Measurements from ENCODE around the gene PPARA. TPM values are rescaled to one million over a fixed set of nuclear protein-coding genes. Genes with fewer than 3 reads are reported as not detected.

PPARA gene
- total RNA-seq, 1 experiment from 2014 or later = 14.5 TPM

DNA sequence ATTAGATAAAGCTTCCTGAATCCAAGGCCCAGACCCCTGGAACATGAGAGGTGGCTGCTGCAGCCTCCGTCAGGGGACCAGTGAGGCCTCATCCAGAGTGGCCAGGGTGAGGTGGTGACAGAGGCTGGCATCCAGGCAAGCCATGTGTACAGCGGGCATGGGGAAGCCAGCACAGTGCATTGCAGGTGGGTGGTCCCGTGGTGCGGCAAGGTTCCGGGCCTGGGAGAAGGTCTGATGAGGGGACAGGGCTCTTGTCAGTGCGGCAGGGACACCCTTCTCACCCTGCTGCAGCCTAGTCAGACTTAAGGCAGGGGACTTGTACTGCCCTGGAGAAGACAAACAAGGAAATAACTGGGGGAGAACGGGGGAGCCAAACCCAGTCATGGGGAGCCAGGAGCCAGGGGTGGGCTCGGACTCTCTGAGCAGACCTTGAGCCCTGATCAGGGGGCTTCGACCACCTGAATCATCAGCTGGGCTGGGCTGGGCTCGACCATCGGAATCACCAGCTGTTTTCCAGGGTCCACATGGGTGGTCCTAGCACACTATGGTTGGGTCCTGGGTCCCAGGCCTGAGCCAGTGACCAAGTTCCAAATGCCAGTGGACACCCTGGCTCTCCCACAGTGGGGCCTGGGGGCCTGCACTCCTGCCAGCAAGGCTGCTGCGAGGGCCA lies 122.6 kb downstream of the PPARA start:
- BruUV-seq (replicated peaks) = no TSS peak
- POLR2A ChIA-PET = no interaction called here
- TF ChIP-seq, protein P1, sequence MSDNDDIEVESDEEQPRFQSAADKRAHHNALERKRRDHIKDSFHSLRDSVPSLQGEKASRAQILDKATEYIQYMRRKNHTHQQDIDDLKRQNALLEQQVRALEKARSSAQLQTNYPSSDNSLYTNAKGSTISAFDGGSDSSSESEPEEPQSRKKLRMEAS (IDR thresholded peaks at IDR 0.05) = no peak
- no peak for TF ChIP-seq CEBPB (IDR thresholded peaks at IDR 0.05; ENCODE audit: low read depth)
- peaks cover 4% of the 10 kb centered on the region; the same call in 1 of the 2 replicates for H3K79me2 ChIP-seq (ENCODE audit: insufficient read depth, low read length)
- no peak overlapping the region for H3K4me2 ChIP-seq (ENCODE audit: low read length)
- H3K4me3 ChIP-seq (replicated peaks in 1 of 2; ENCODE audit: low read depth in 1 of 2, low read length in 2 of 2) = no peak overlapping the region
- DNase-seq (ENCODE audit: low read depth, low spot score) = no peak
- H3K9me3 ChIP-seq (ENCODE audit: control insufficient read depth in 1 of 2, insufficient read depth in 1 of 2, low read depth in 1 of 2, low read length in 2 of 2) = peaks cover 0 to 5% of the 10 kb centered on the region in 2 experiments; a peak in 1 of 4 replicates
- no peaks in the 10 kb centered on the region for H3K9me2 ChIP-seq (ENCODE audit: insufficient read depth)
- ATAC-seq = no peak
- H2AFZ ChIP-seq (ENCODE audit: low read depth, low read length, poor library complexity, severe bottlenecking) = no peak overlapping the region
- peaks cover 0 to 13% of the 10 kb centered on the region in 2 experiments; a peak in 3 of 4 replicates for H3K4me1 ChIP-seq (ENCODE audit: control insufficient read depth in 1 of 2, insufficient read depth in 2 of 2, low read length in 2 of 2)
- RAD21 ChIA-PET (ENCODE audit: low non-redundant PET in 1 of 2, low total read pairs in 2 of 2, uncharacterized antibody in 2 of 2, unreplicated experiment in 2 of 2) = no interaction called here
- no peaks in the 10 kb centered on the region for H3K27me3 ChIP-seq (ENCODE audit: insufficient read depth, low read length)
- no peak overlapping the region for H3K9ac ChIP-seq (ENCODE audit: low read length)
- CTCF ChIA-PET = no interaction called here
- H3K27ac ChIP-seq (ENCODE audit: low read depth, low read length) = no peak overlapping the region
- H4K20me1 ChIP-seq (ENCODE audit: insufficient read depth) = no peaks in the 10 kb centered on the region
- peaks cover 10 to 30% of the 10 kb centered on the region in 2 experiments for H3K36me3 ChIP-seq (ENCODE audit: control insufficient read depth in 1 of 2, insufficient read depth in 2 of 2, low read length in 2 of 2)
- intact Hi-C loops (cut with micrococcal nuclease) = no loop called here

DNA sequence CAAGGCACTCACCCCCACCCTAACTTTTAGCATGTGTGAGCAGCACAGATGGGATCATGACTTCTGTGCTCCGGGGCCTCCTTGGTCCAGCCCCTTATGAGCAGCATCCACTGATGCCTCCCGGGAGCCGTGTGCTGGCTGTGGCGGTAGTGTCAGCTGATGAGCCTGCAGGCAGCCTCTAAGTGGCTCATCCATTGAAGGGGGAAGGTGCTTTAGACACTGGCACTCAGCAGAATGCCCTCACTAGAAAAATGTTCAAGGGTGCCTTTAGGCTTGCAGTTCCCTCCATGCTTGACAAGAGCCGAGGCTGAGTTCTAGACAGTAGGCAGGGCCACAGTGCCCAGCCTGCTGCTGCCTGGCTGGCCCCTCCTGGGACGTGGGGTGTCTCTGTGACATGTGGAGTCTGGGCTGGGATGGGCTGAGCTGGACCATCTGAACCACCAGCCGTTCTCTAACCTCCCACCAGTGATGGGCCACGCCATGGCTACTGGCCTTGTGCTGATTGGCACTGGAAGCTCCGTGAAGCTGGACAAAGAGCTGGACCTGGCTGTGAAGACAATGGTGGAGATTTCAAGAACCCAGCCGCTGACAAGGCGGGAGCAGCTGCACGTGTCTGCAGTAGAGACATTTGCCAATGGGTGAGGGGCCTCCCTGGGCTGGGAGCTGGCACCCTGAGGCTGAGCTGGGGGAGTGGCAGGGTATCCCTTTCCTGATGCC lies 123.3 kb downstream of the PPARA start:
- DNase-seq (ENCODE audit: low read depth, low spot score) (no peak), ATAC-seq (no peak)
- H3K9me2 ChIP-seq (ENCODE audit: insufficient read depth) = no peaks in the 10 kb centered on the region
- peaks cover 0 to 8% of the 10 kb centered on the region in 2 experiments; a peak in 3 of 4 replicates for H3K4me1 ChIP-seq (ENCODE audit: control insufficient read depth in 1 of 2, insufficient read depth in 2 of 2, low read length in 2 of 2)
- H2AFZ ChIP-seq (ENCODE audit: low read depth, low read length, poor library complexity, severe bottlenecking) = no peak overlapping the region
- BruUV-seq (replicated peaks) = no TSS peak
- H3K27ac ChIP-seq (ENCODE audit: low read depth, low read length) = no peak overlapping the region
- H4K20me1 ChIP-seq (ENCODE audit: insufficient read depth) = no peaks in the 10 kb centered on the region
- intact Hi-C loops (cut with micrococcal nuclease) = no loop called here
- H3K4me2 ChIP-seq (ENCODE audit: low read length) = no peak overlapping the region
- H3K4me3 ChIP-seq (replicated peaks in 1 of 2; ENCODE audit: low read depth in 1 of 2, low read length in 2 of 2) = no peak overlapping the region
- CTCF ChIA-PET = no interaction called here
- peaks cover 0 to 5% of the 10 kb centered on the region in 2 experiments; a peak in 1 of 4 replicates for H3K9me3 ChIP-seq (ENCODE audit: control insufficient read depth in 1 of 2, insufficient read depth in 1 of 2, low read depth in 1 of 2, low read length in 2 of 2)
- H3K79me2 ChIP-seq (ENCODE audit: insufficient read depth, low read length) = no peaks in the 10 kb centered on the region
- no peak for TF ChIP-seq SP1 (IDR thresholded peaks at IDR 0.05; ENCODE audit: low read depth)
- TF ChIP-seq, protein P2, sequence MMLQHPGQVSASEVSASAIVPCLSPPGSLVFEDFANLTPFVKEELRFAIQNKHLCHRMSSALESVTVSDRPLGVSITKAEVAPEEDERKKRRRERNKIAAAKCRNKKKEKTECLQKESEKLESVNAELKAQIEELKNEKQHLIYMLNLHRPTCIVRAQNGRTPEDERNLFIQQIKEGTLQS (IDR thresholded peaks at IDR 0.05) = no peak
- TF ChIP-seq, protein P1 (IDR thresholded peaks at IDR 0.05) = no peak
- TF ChIP-seq, protein P3, sequence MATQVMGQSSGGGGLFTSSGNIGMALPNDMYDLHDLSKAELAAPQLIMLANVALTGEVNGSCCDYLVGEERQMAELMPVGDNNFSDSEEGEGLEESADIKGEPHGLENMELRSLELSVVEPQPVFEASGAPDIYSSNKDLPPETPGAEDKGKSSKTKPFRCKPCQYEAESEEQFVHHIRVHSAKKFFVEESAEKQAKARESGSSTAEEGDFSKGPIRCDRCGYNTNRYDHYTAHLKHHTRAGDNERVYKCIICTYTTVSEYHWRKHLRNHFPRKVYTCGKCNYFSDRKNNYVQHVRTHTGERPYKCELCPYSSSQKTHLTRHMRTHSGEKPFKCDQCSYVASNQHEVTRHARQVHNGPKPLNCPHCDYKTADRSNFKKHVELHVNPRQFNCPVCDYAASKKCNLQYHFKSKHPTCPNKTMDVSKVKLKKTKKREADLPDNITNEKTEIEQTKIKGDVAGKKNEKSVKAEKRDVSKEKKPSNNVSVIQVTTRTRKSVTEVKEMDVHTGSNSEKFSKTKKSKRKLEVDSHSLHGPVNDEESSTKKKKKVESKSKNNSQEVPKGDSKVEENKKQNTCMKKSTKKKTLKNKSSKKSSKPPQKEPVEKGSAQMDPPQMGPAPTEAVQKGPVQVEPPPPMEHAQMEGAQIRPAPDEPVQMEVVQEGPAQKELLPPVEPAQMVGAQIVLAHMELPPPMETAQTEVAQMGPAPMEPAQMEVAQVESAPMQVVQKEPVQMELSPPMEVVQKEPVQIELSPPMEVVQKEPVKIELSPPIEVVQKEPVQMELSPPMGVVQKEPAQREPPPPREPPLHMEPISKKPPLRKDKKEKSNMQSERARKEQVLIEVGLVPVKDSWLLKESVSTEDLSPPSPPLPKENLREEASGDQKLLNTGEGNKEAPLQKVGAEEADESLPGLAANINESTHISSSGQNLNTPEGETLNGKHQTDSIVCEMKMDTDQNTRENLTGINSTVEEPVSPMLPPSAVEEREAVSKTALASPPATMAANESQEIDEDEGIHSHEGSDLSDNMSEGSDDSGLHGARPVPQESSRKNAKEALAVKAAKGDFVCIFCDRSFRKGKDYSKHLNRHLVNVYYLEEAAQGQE (IDR thresholded peaks at IDR 0.05; ENCODE audit: low read depth) = no peak
- TF ChIP-seq SRF (IDR thresholded peaks at IDR 0.05; ENCODE audit: low read depth) = no peak
- no peak for TF ChIP-seq RAD21 (IDR thresholded peaks at IDR 0.05; ENCODE audit: low read depth)
- TF ChIP-seq YY1 (IDR thresholded peaks at IDR 0.05; ENCODE audit: extremely low read depth, insufficient replicate concordance, low read depth, low read length) = no peak
- no peak for TF ChIP-seq SIN3A (IDR thresholded peaks at IDR 0.05; ENCODE audit: low read depth)
- TF ChIP-seq ELF1 (IDR thresholded peaks at IDR 0.05; ENCODE audit: borderline replicate concordance, low read depth) = no peak
- RAD21 ChIA-PET (ENCODE audit: low non-redundant PET in 1 of 2, low total read pairs in 2 of 2, uncharacterized antibody in 2 of 2, unreplicated experiment in 2 of 2) = no interaction called here
- POLR2A ChIA-PET = no interaction called here
- no peak overlapping the region for H3K9ac ChIP-seq (ENCODE audit: low read length)
- no peaks in the 10 kb centered on the region for H3K27me3 ChIP-seq (ENCODE audit: insufficient read depth, low read length)
- peaks cover 10 to 35% of the 10 kb centered on the region in 2 experiments for H3K36me3 ChIP-seq (ENCODE audit: control insufficient read depth in 1 of 2, insufficient read depth in 2 of 2, low read length in 2 of 2)
